HT-29 (cell line): ENCODE measurements around the gene TCEAL5. TPM values are rescaled to one million over a fixed set of nuclear protein-coding genes. Genes with fewer than 3 reads are reported as not detected.
A peak's percentile ranks its signal among the peaks of the same experiment; 100 is the strongest.
"Not testable (repeated sequence)": the region's sequence is repeated elsewhere in the genome, so short reads cannot be mapped to it uniquely, and the experiment has no call there.

Experiments used
- DNase-seq: peaks from one replicate; pipeline ENCODE4 v3.0.0-alpha.2; 2015; ENCODE audit warnings: low spot score
- total RNA-seq: library from RNA; depleted of rRNA; stranded (reverse); fragments of >200 nt; shearing (Covaris generic); gene quantifications from 2 replicates; pipeline ENCODE4 v1.2.3, GENCODE V29; 2014; rRNA removed

The TCEAL5 gene
- total RNA-seq = not detected in 2 replicates

DNA sequence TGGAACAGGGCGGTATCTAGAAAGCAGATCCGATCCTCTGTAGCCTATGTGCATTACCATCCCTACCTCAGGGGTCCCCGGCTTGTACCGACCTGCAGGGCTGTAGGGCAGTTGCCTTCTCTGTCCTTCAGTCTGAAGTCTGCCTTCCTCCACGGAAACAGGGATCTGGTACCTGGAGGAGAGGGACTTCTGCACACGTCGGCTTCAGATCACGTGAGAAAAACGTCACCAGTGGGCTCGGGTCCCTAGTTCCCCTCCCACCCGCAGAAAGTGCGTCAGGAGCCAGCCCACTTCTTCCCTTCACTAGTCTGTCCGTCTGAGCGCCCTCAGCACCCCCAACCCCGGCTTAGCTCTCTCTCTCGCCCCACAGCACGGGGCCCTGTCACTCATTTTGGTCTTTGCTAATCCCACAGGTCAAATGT lies at the start of gene TCEAL5:
TCEAL5 (minus strand) TSS at position 170 of the 422 bp plus-strand sequence. CDS start 2,187 bp downstream, outside the sequence.
- DNase-seq = no peak

- no peak for DNase-seq
Observed at GRCh38 chrX:103311399-103311780, 34.8 kb upstream of the TCEAL5 start.

DNA sequence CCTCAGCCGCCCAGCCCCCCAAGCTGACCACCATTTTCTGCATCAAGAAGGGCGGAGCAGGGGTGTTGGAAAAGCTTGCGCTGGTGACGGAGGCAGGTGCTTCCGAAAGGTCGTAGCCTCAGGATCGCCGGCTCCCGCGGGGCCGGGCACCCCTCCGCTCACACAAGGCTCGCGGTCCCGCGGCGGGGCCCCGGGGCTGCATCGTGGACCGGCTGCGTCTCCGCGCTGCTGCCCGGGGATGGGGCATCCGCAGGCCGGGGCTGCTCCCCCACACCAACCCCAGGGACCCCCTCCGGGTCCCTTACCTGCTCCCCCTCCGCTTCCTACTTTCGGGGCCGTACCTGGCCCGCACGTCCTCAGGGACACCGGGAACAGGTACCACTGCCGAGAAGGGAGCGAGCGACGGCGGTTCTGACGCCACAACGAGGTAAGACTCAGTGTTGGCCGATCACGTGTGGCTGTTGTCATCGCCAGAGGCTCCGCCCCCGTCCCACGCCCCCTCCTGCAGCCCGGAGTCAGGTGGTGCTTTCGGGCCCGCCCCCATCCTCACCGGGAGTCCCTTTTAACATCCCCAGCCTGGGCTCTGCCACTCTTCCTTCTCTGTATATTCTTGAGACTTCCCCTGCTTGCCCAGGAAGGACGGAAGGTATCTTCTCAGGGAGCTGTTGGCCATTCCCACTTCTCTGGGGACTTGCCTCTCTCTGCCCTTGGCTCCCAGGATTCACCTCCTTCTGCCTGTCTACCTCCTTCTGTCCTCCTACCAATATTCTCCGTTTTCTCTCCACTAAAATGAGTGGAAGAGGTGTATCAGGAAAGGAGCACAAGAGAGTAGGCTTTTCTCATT lies 34.2 kb upstream of the TCEAL5 start, which contains the start of gene BEX2:
BEX2 (minus strand) TSS at position 436 of the 844 bp plus-strand sequence. CDS start 1,014 bp downstream, outside the sequence.
- DNase-seq = no peak

DNA sequence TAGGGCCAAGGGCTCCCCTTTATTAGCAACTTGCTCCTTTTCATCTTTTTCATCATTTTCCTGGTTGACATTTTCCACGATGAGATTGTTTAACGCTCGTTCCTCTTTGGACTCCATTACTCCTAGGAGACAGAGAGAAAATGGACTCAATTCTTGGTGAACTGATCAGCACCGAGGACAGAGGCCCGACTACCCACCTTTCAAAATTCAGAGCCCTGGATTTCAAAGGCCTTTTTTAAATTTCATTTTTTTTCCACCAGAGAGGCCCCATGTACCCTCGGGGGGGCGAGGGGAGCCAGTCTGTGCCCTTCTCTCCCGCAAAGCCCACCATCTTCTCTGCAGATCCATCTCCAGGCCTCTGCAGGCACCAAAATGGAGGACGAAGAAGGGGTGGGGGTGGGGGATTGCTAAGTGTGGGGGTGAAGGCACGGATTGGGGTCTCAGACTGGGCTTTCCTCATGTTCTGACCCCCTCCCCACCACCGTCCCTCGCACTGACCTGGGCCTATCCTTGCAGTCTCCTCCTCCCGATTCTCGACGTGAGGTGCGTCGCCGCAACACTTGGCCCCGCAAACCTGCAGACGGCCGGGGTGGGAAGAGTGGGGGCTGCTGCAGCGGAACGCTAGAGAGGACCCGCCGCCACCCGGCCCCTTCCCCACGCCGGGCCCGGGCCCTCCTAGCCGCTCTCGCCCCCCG lies 33.5 kb upstream of the TCEAL5 start:
- no peak for DNase-seq

DNA sequence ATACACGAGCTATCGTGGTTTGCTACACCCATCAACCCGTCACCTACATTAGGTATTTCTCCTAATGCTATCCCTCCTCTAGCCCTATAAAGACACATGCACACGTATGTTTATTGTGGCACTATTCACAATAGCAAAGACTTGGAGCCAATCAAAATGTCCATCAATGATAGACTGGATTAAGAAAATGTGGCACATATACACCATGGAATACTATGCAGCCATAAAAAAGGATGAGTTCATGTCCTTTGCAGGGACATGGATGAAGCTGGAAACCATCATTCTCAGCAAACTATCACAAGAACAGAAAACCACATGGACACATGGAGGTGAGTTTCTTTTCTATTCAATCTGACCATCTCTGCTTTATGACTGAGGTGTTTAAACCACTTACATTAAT lies 29.1 kb upstream of the TCEAL5 start:
- DNase-seq = not testable (repeated sequence)

DNA sequence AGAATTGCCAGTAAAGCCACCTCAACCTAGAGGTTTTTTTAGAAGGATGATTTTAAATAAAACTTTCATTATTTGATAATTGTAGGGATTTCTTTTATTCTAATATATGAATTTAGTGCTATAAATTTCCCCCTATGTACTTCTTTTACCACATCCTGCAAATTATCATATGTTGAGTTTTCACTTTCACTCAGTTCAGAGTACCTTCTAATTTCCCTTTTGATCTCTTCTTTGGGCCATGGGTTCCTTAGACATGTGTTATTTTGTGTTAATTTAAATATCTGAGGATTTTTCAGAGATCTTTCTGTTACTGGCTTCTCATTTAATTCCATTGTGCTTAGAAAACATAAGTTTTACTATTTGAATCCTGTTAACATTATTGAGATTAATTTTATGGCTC lies 28.2 kb upstream of the TCEAL5 start:
- DNase-seq = no peak

- no peak for DNase-seq
Observed at GRCh38 chrX:103293118-103293517, 16.6 kb upstream of the TCEAL5 start.

DNA sequence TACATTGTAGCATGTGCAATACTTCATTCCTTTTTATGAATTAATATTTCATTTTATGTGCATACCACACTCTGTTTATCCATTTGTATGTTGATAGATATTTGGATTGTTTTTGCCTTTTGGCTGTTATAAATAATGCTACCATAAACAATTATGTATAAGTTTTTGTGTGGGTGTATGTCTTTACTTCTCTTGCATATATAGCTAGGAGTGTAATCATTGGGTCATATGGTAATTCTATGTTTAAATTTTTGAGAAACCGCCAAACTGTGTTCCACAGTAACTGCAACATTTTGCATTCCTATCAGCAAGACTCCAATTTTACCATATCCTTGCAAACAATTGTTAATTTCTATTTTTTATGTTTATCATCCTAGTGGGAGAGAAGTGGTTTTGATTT lies 3.1 kb upstream of the TCEAL5 start:
- no peak for DNase-seq

GRCh38 chrX:103275947-103276567 lies 493 bp downstream of the TCEAL5 start:
- DNase-seq = no peak

- no peak for DNase-seq
Observed at GRCh38 chrX:103274284-103274683, 2.3 kb downstream of the TCEAL5 start.

GRCh38 chrX:103258275-103258674 lies 18.3 kb downstream of the TCEAL5 start:
- DNase-seq = no peak

- DNase-seq = no peak
Observed at GRCh38 chrX:103256651-103257050, 19.9 kb downstream of the TCEAL5 start.

DNA sequence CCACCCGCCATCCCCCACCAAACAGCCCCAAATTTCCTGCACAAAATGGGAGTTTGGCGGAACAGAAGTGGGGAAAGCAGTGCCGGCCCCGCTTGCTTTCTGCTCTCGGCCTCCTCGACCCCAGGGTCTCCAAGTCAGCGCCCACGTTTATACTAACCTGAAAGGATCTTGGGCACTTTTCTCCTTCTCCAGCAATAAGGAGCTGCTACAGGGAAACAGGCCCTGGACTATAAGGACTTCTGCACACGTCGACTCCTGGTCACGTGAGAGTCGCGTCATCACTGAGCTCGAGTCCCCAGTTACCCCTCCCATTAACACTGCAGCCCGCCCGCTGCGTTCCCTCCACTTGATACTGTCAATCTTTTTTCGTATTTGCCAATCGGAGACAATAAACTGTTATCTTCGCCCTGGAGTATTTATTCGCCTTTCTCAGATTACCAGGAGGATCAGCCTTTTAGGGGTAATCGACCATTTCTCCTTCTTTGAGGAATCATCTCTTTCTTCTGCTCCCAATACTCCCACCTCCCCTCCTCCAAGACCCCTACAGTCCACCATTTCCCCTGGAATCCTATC lies 21.5 kb downstream of the TCEAL5 start, which contains the start of gene TCEAL8:
TCEAL8 (minus strand) TSS at position 235 of the 573 bp plus-strand sequence. CDS start 1,176 bp downstream, outside the sequence.
- peak; percentile 55 for DNase-seq

GRCh38 chrX:103254171-103254824 lies 22.3 kb downstream of the TCEAL5 start:
- no peak for DNase-seq

DNA sequence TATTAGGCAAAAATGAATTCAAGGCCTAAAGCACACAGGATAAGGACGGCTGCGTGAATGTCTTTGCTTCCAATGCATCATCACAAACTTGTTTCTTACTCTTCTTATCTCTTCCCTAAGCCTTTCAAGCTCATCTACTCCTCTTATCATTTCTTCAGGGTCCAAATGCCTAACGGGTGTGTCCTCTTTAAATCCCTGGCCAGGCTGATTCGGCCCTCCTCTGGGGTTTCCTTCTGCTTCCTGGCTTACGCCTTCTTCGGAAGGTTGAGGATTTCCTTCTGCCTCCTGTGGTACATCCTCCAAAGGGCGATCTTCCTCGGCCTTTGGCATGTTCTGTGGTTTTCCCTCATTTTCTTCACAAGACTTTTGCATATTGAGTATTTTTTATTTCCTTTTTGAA lies 22.9 kb downstream of the TCEAL5 start:
- DNase-seq = no peak

GRCh38 chrX:103250977-103251376 lies 25.6 kb downstream of the TCEAL5 start:
- peak; percentile 44 for DNase-seq

DNA sequence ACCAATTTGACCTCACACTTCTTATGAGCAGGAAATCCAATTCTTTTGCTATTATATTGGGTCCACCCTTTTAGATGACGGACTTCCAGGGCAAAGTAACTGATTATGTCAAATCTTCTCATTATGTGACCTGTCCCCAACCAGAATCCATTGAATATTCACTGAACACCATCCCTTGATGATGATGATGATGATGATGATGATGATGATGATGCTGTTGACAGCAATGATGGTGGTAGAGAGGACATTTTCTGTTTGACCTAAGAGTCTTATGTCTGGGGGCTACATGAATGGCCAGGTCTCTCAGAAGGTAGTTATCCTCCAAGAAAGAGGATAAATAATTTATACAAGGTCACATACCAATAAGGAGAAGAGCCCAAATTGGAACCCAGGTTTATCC lies 26.7 kb downstream of the TCEAL5 start:
- no peak for DNase-seq

DNA sequence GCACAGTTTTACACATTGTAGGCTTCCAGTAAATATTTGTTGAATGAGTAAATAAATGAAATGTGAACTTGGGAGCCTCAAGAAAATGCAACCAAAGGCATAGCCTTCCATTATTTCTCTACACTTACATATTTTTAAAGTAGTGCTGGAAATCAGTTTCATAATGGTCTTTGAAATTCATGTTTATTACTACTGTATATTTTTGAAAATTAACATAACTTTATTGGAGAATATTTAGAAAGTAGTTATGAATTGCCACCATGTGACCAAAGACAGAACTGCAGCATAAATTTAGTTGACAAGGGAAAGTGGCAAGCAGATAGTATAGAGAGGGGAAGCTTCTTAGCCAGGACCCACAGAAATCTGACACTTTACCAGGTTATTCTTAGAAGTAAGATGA lies 28.0 kb downstream of the TCEAL5 start:
- DNase-seq = peak; percentile 35

GRCh38 chrX:103240155-103240554 lies 36.4 kb downstream of the TCEAL5 start:
- no peak for DNase-seq

DNA sequence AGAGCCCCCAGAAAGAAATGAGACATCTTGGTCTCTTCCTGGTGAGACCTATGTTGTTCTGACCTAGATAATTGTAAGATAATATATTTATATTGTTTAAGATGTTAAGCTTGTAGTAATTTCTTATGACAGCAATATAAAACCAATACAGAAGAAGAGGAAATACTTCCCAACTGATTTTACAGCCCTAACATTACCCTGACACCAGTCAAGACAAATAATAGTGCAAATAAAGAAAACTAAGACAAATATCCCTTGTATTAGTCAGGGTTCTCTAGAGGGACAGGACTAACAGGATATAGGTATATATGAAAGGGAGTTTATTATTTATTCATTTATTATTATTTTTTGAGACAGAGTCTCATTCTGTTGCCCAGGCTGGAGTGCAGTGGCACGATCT lies 40.3 kb downstream of the TCEAL5 start:
- no peak for DNase-seq

DNA sequence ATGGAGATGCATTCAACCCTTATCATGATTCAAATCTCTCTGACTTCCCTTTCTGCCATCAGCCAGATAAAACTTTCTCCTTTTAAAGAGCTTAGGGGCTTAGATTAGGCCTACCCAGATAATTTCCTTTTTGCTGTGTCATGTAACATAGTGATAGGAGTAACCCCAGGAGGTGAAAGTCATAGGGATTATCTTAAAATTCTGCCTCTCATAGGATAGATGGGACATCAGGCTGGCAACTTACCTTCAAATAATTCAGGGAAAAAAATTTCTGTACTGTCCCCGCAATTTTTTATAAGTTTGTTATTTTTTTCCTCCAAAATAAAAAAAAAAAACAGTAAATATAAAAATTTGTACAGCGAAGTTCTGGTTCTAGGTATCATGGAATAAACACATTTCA lies 40.9 kb downstream of the TCEAL5 start:
- DNase-seq = not testable (repeated sequence)
